Panc1 (cell line): Measurements from ENCODE around the gene LCOR. TPM values are rescaled to one million over a fixed set of nuclear protein-coding genes. Genes with fewer than 3 reads are reported as not detected.

ENCODE experiments used
- ATAC-seq: fragments of 200-7000 bp; cut with Tn5 transposase; 2 replicates; pipeline ENCODE4 v1.9.1; 2020; ENCODE audit warnings: mild to moderate bottlenecking, moderate library complexity
- BruUV-seq: library from RNA; stranded (reverse); fragments of 400-500 nt; replicated peaks from 2 replicates; lab custom pipeline; 2021; lab: Mats Ljungman, UMichigan
- CTCF ChIA-PET: fragments of 300-600 bp; sonication (Branson Sonifier 250); formaldehyde crosslinking; loops from one replicate; lab custom pipeline; 2022; ENCODE audit warnings: antibody characterized with exemption; lab: Charles Lee
- POLR2A ChIA-PET: fragments of 300-600 bp; sonication (Branson Sonifier 250); formaldehyde crosslinking; loops from one replicate; lab custom pipeline; 2022; ENCODE audit warnings: antibody characterized with exemption; lab: Charles Lee
- DNase-seq: peaks from one replicate; pipeline ENCODE4 v3.0.0-alpha.2; 2010; ENCODE audit warnings: low read depth, low spot score
- H3K27ac ChIP-seq: 2 replicates; pipeline ENCODE4 v1.5.1; 2011; ENCODE audit warnings: mild to moderate bottlenecking, low read length, inconsistent platforms
- H3K27me3 ChIP-seq: fragments of 200-500 bp; sonication (Bioruptor generic); 2 replicates; pipeline ENCODE4 v1.6.0; 2014; ENCODE audit warnings: low read length, inconsistent platforms; ENCODE audit not compliant: control insufficient read depth, insufficient read depth
- H3K36me3 ChIP-seq: fragments of 200-500 bp; sonication (Bioruptor generic); 2 replicates; pipeline ENCODE4 v1.5.1; 2014; ENCODE audit warnings: inconsistent platforms, mild to moderate bottlenecking, low read length, moderate library complexity; ENCODE audit not compliant: control insufficient read depth, insufficient read depth
- H3K4me1 ChIP-seq: 2 replicates; pipeline ENCODE4 v1.5.1; 2011; ENCODE audit warnings: inconsistent platforms, mild to moderate bottlenecking, low read length, moderate library complexity; ENCODE audit not compliant: control insufficient read depth, insufficient read depth
- H3K4me3 ChIP-seq, 2 experiments: 2 replicates each; pipeline ENCODE4 v1.5.1; 2011 to 2012; ENCODE audit warnings: low read depth in 2 of 2, low read length in 2 of 2, mild to moderate bottlenecking in 2 of 2, inconsistent platforms in 1 of 2, moderate library complexity in 1 of 2
- H3K9me3 ChIP-seq: fragments of 200-500 bp; sonication (Bioruptor generic); 2 replicates; pipeline ENCODE4 v1.5.1; 2014; ENCODE audit warnings: low read depth, mild to moderate bottlenecking, inconsistent platforms, low read length, moderate library complexity; ENCODE audit not compliant: control insufficient read depth, insufficient read depth
- CTCF ChIP-seq: fragments of 450-650 bp; IDR thresholded peaks from 2 replicates; pipeline ENCODE4 v1.5.1; 2017; ENCODE audit warnings: mild to moderate bottlenecking
- POLR2AphosphoS5 ChIP-seq: IDR thresholded peaks from 2 replicates; pipeline ENCODE4 v1.6.1; 2012; ENCODE audit warnings: mild to moderate bottlenecking, low read depth, low read length, moderate library complexity
- REST ChIP-seq, 2 experiments: IDR thresholded peaks; 2 replicates each; pipeline ENCODE4 v1.6.1; 2011 to 2012; ENCODE audit warnings: low read depth in 2 of 2, control low read depth in 1 of 2, low read length in 1 of 2, mild to moderate bottlenecking in 1 of 2, moderate library complexity in 1 of 2; ENCODE audit not compliant: insufficient read depth in 1 of 2
- SIN3A ChIP-seq: IDR thresholded peaks from 2 replicates; pipeline ENCODE4 v1.6.1; 2012; ENCODE audit warnings: low read depth, mild to moderate bottlenecking, low read length, moderate library complexity, borderline replicate concordance; ENCODE audit not compliant: insufficient read depth
- TCF7L2 ChIP-seq: IDR thresholded peaks from 2 replicates; pipeline ENCODE4 v1.6.1; 2011; ENCODE audit warnings: mild to moderate bottlenecking, low read depth, low read length, inconsistent platforms
- in situ Hi-C: cut with HindIII; loops from 2 replicates; pipeline ENCODE4 v1.10.0; 2016; ENCODE audit warnings: low sequenced_read_pairs, low pct_unique_long_range_greater_than_20kb
- intact Hi-C: fragments of 100-400 bp; cut with micrococcal nuclease; formaldehyde crosslinking; loops from one replicate; pipeline ENCODE4 v1.10.0; 2022; ENCODE audit not compliant: unreplicated experiment
- total RNA-seq: library from RNA; stranded (reverse); gene quantifications from one replicate; pipeline ENCODE4 v1.2.1, GENCODE V29; 2021; ENCODE audit not compliant: unreplicated experiment

The LCOR gene
- total RNA-seq, 1 experiment from 2014 or later, result 58.0 TPM

- no peak for TF ChIP-seq POLR2AphosphoS5
- CTCF ChIA-PET, result no interaction called here
- Histone ChIP-seq H3K36me3 (no peaks in the 10 kb centered on the region), H3K4me3 (no peak overlapping the region), H3K27me3 (no peaks in the 10 kb centered on the region), H3K4me1 (peaks cover 5% of the 10 kb centered on the region), H3K27ac (no peak overlapping the region), H3K9me3 (no peaks in the 10 kb centered on the region)
- no peak for DNase-seq
- intact Hi-C loops (no loop called here), in situ Hi-C loops (no loop called here)
- BruUV-seq, result no TSS peak
- POLR2A ChIA-PET, result no interaction called here
- peak; percentile 60 for ATAC-seq
These were observed 70.7 kb downstream of the LCOR start for GRCh38 chr10:96902731-96903358.

- Histone ChIP-seq H3K4me1 (peaks cover 5% of the 10 kb centered on the region), H3K4me3 (no peak overlapping the region), H3K36me3 (no peaks in the 10 kb centered on the region), H3K9me3 (no peaks in the 10 kb centered on the region), H3K27me3 (no peaks in the 10 kb centered on the region), H3K27ac (no peak overlapping the region)
- ChIA-PET POLR2A (no interaction called here), CTCF (no interaction called here)
- TF ChIP-seq SIN3A (no peak), REST (IDR thresholded peaks at IDR 0.05; ENCODE audit: insufficient read depth in 1 of 2, low read depth in 2 of 2, low read length in 1 of 2) (no peak)
- BruUV-seq, result no TSS peak
- no peak for ATAC-seq
- in situ Hi-C loops (no loop called here), intact Hi-C loops (no loop called here)
- DNase-seq, result no peak
These were observed 72.5 kb downstream of the LCOR start for GRCh38 chr10:96904648-96905047.

GRCh38 chr10:96906864-96907263 lies 74.8 kb downstream of the LCOR start:
- Histone ChIP-seq H3K9me3 (no peaks in the 10 kb centered on the region), H3K4me1 (peaks cover 5% of the 10 kb centered on the region), H3K27me3 (no peaks in the 10 kb centered on the region), H3K4me3 (no peak overlapping the region), H3K27ac (no peak overlapping the region), H3K36me3 (no peaks in the 10 kb centered on the region)
- in situ Hi-C loops, result no loop called here
- POLR2A ChIA-PET, result no interaction called here
- DNase-seq, result no peak
- intact Hi-C loops, result no loop called here
- TF ChIP-seq CTCF, result no peak
- no peak for TF ChIP-seq TCF7L2
- no peak for TF ChIP-seq REST (IDR thresholded peaks at IDR 0.05; ENCODE audit: insufficient read depth in 1 of 2, low read depth in 2 of 2, low read length in 1 of 2)
- BruUV-seq, result no TSS peak
- ATAC-seq, result no peak
- CTCF ChIA-PET, result no interaction called here
